GM23338 (cell line): ENCODE results near the gene SAMHD1. TPM values are rescaled to one million over a fixed set of nuclear protein-coding genes. Genes with fewer than 3 reads are reported as not detected.

Experiments
- ATAC-seq: fragments of 200-7000 bp; cut with Tn5 transposase; 3 replicates; pipeline ENCODE4 v1.9.1; 2020
- DNase-seq: peaks from one replicate; pipeline ENCODE4 v3.0.0-alpha.2; 2015; ENCODE audit warnings: low spot score
- H2AFZ ChIP-seq: fragments of 200-600 bp; sonication (generic); 2 replicates; pipeline ENCODE4 v1.8.0; 2016; ENCODE audit warnings: antibody characterized with exemption, mild to moderate bottlenecking, moderate library complexity
- H3F3A ChIP-seq: fragments of 200-600 bp; sonication (generic); replicated peaks from 2 replicates; pipeline ENCODE4 v1.8.0; 2017; ENCODE audit warnings: antibody characterized with exemption, mixed run types, low read depth
- H3K27ac ChIP-seq: fragments of 200-600 bp; sonication (generic); 2 replicates; pipeline ENCODE4 v1.6.1; 2016; ENCODE audit warnings: low read depth
- H3K27me3 ChIP-seq: fragments of 200-600 bp; sonication (generic); 2 replicates; pipeline ENCODE4 v1.8.0; 2016; ENCODE audit warnings: mild to moderate bottlenecking, mixed run types, moderate library complexity; ENCODE audit not compliant: insufficient read depth
- H3K36me3 ChIP-seq: fragments of 200-600 bp; sonication (generic); 2 replicates; pipeline ENCODE4 v1.8.0; 2016; ENCODE audit warnings: mild to moderate bottlenecking; ENCODE audit not compliant: insufficient read depth
- H3K4me1 ChIP-seq: fragments of 200-600 bp; sonication (generic); 2 replicates; pipeline ENCODE4 v1.8.0; 2016; ENCODE audit warnings: mild to moderate bottlenecking, moderate library complexity; ENCODE audit not compliant: insufficient read depth
- H3K4me2 ChIP-seq: fragments of 200-600 bp; sonication (generic); 2 replicates; pipeline ENCODE4 v1.7.1; 2017; ENCODE audit warnings: mixed run types
- H3K4me3 ChIP-seq: fragments of 200-600 bp; sonication (generic); 2 replicates; pipeline ENCODE4 v1.6.1; 2016; ENCODE audit warnings: mixed run types
- H3K79me2 ChIP-seq: fragments of 200-600 bp; sonication (generic); replicated peaks from 2 replicates; pipeline ENCODE4 v1.8.0; 2017; ENCODE audit warnings: mild to moderate bottlenecking; ENCODE audit not compliant: insufficient read depth
- H3K9me2 ChIP-seq: fragments of 200-600 bp; sonication (generic); 2 replicates; pipeline ENCODE4 v1.8.0; 2017; ENCODE audit not compliant: insufficient read depth
- H4K20me1 ChIP-seq: fragments of 200-600 bp; sonication (generic); replicated peaks from 2 replicates; pipeline ENCODE4 v1.8.0; 2017; ENCODE audit warnings: mild to moderate bottlenecking; ENCODE audit not compliant: insufficient read depth
- H3K27ac Mint-ChIP-seq: 2 replicates; pipeline ENCODE4 v1.8.0; 2020; ENCODE audit warnings: inconsistent platforms, mild to moderate bottlenecking, moderate library complexity, mixed read lengths
- H3K27me3 Mint-ChIP-seq: 3 replicates; pipeline ENCODE4 v1.8.0; 2022; ENCODE audit warnings: low read depth, mild to moderate bottlenecking, moderate library complexity, mixed read lengths, inconsistent platforms; ENCODE audit not compliant: insufficient read depth, poor library complexity
- H3K36me3 Mint-ChIP-seq: 3 replicates; pipeline ENCODE4 v1.8.0; 2021; ENCODE audit warnings: low read depth, mild to moderate bottlenecking, inconsistent platforms, moderate library complexity, mixed read lengths
- H3K4me1 Mint-ChIP-seq: 3 replicates; pipeline ENCODE4 v1.8.0; 2020; ENCODE audit warnings: mild to moderate bottlenecking, inconsistent platforms, mixed read lengths
- H3K4me3 Mint-ChIP-seq: 3 replicates; pipeline ENCODE4 v1.8.0; 2021; ENCODE audit warnings: moderate library complexity, mild to moderate bottlenecking, inconsistent platforms, mixed read lengths
- H3K9me3 Mint-ChIP-seq: 3 replicates; pipeline ENCODE4 v1.8.0; 2020; ENCODE audit warnings: moderate library complexity, mild to moderate bottlenecking, inconsistent platforms, mixed read lengths
- CREB1 ChIP-seq: fragments of 250-450 bp; sonication (Bioruptor Pico); IDR thresholded peaks from 2 replicates; pipeline ENCODE4 v1.5.0; 2020; ENCODE audit warnings: low read depth, mild to moderate bottlenecking, moderate library complexity
- EZH2 ChIP-seq: fragments of 200-600 bp; sonication (generic); IDR thresholded peaks from one replicate; pipeline ENCODE4 v1.8.0; 2017; ENCODE audit warnings: antibody characterized with exemption, mild to moderate bottlenecking, low read depth; ENCODE audit not compliant: unreplicated experiment
- EZH2phosphoT487 ChIP-seq: fragments of 200-600 bp; sonication (generic); IDR thresholded peaks from one replicate; pipeline ENCODE4 v1.8.1; 2018; ENCODE audit warnings: antibody characterized with exemption; ENCODE audit not compliant: unreplicated experiment
- JUNB ChIP-seq: IDR thresholded peaks from one replicate; pipeline ENCODE4 v1.6.1; 2016; ENCODE audit warnings: antibody characterized with exemption; ENCODE audit not compliant: unreplicated experiment
- NANOG ChIP-seq: IDR thresholded peaks from 2 replicates; pipeline ENCODE4 v1.6.1; 2016; ENCODE audit warnings: antibody characterized with exemption, borderline replicate concordance
- POLR2AphosphoS5 ChIP-seq: IDR thresholded peaks from 2 replicates; pipeline ENCODE4 v1.6.1; 2016; ENCODE audit warnings: antibody characterized with exemption, low read depth
- STAT1 ChIP-seq: IDR thresholded peaks from one replicate; pipeline ENCODE4 v1.6.1; 2016; ENCODE audit warnings: antibody characterized with exemption; ENCODE audit not compliant: unreplicated experiment
- ZNF114 ChIP-seq: fragments of 250-450 bp; sonication (Bioruptor Pico); IDR thresholded peaks from 2 replicates; pipeline ENCODE4 v1.5.0; 2020; ENCODE audit warnings: mild to moderate bottlenecking, moderate library complexity
- ZNF331 ChIP-seq: fragments of 250-450 bp; sonication (Bioruptor Pico); IDR thresholded peaks from 2 replicates; pipeline ENCODE4 v1.5.0; 2020; ENCODE audit warnings: low read depth, mild to moderate bottlenecking, moderate library complexity
- polyA plus RNA-seq: library from polyadenylated mRNA; unstranded; fragments of >200 nt; fragmentation: Nextera tagmentation; extraction: Ambion mirVana; gene quantifications from 2 replicates; pipeline ENCODE4 v1.2.1, GENCODE V29; 2016
- total RNA-seq: library from RNA; depleted of rRNA; stranded (reverse); fragments of >200 nt; shearing (Covaris generic); gene quantifications from 2 replicates; pipeline ENCODE4 v1.2.3, GENCODE V29; 2014
- TF ChIP-seq, protein P1 (sequence below): IDR thresholded peaks from 2 replicates; pipeline ENCODE4 v1.6.1; 2016; ENCODE audit warnings: antibody characterized with exemption
- TF ChIP-seq, protein P2 (sequence below): fragments of 250-450 bp; sonication (Bioruptor Pico); IDR thresholded peaks from 2 replicates; pipeline ENCODE4 v1.5.0; 2020; ENCODE audit warnings: mild to moderate bottlenecking, moderate library complexity
- TF ChIP-seq, protein P3 (sequence below), 2 experiments: fragments of 200-600 bp in 1 of 2; sonication (generic) in 1 of 2; conservative IDR thresholded peaks; 2 replicates each; pipeline versions ENCODE4 v1.5.1 to v1.6.1; 2016 to 2017; ENCODE audit warnings: antibody characterized with exemption in 2 of 2, low read depth in 2 of 2, mild to moderate bottlenecking in 2 of 2, moderate library complexity in 1 of 2
- TF ChIP-seq, protein P4 (sequence below): IDR thresholded peaks from one replicate; pipeline ENCODE4 v1.6.1; 2018; ENCODE audit warnings: antibody characterized with exemption; ENCODE audit not compliant: unreplicated experiment

SAMHD1 gene
- total and polyA plus RNA-seq, 2 experiments from 2014 or later: 21.9 to 45.4 TPM

DNA sequence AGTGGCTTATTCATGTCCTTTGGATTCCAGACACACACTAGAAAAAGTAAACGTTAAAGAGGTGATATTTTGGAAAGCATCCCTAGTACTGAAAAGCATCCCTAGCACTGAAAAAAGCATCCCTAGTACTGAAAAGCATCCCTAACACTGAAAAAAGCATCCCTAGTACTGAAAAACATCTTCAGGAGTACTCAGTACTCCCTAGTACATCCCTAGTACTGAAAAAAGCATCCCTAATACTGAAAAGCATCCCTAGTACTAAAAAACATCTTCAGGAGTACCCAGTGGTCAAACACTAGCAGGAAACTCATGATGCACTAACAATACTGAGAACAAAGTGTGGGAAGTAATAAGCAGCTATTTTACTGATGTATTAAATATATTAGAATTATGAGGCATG, 45.6 kb upstream of the SAMHD1 start:
- H3K27ac ChIP-seq: no peak overlapping the region
- H3F3A ChIP-seq: no peaks in the 10 kb centered on the region
- DNase-seq: no peak
- Mint-ChIP-seq H3K4me1 (no peaks in the 10 kb centered on the region), H3K36me3 (peaks cover 78% of the 10 kb centered on the region), H3K27ac (no peak overlapping the region), H3K9me3 (peaks cover 54% of the 10 kb centered on the region), H3K4me3 (no peak overlapping the region), H3K27me3 (peaks cover 5% of the 10 kb centered on the region)
- no peak overlapping the region for H3K4me3 ChIP-seq
- TF ChIP-seq, protein P1, sequence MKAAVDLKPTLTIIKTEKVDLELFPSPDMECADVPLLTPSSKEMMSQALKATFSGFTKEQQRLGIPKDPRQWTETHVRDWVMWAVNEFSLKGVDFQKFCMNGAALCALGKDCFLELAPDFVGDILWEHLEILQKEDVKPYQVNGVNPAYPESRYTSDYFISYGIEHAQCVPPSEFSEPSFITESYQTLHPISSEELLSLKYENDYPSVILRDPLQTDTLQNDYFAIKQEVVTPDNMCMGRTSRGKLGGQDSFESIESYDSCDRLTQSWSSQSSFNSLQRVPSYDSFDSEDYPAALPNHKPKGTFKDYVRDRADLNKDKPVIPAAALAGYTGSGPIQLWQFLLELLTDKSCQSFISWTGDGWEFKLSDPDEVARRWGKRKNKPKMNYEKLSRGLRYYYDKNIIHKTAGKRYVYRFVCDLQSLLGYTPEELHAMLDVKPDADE: no peak
- TF ChIP-seq POLR2AphosphoS5: no peak
- no peak for TF ChIP-seq EZH2phosphoT487
- TF ChIP-seq, protein P2, sequence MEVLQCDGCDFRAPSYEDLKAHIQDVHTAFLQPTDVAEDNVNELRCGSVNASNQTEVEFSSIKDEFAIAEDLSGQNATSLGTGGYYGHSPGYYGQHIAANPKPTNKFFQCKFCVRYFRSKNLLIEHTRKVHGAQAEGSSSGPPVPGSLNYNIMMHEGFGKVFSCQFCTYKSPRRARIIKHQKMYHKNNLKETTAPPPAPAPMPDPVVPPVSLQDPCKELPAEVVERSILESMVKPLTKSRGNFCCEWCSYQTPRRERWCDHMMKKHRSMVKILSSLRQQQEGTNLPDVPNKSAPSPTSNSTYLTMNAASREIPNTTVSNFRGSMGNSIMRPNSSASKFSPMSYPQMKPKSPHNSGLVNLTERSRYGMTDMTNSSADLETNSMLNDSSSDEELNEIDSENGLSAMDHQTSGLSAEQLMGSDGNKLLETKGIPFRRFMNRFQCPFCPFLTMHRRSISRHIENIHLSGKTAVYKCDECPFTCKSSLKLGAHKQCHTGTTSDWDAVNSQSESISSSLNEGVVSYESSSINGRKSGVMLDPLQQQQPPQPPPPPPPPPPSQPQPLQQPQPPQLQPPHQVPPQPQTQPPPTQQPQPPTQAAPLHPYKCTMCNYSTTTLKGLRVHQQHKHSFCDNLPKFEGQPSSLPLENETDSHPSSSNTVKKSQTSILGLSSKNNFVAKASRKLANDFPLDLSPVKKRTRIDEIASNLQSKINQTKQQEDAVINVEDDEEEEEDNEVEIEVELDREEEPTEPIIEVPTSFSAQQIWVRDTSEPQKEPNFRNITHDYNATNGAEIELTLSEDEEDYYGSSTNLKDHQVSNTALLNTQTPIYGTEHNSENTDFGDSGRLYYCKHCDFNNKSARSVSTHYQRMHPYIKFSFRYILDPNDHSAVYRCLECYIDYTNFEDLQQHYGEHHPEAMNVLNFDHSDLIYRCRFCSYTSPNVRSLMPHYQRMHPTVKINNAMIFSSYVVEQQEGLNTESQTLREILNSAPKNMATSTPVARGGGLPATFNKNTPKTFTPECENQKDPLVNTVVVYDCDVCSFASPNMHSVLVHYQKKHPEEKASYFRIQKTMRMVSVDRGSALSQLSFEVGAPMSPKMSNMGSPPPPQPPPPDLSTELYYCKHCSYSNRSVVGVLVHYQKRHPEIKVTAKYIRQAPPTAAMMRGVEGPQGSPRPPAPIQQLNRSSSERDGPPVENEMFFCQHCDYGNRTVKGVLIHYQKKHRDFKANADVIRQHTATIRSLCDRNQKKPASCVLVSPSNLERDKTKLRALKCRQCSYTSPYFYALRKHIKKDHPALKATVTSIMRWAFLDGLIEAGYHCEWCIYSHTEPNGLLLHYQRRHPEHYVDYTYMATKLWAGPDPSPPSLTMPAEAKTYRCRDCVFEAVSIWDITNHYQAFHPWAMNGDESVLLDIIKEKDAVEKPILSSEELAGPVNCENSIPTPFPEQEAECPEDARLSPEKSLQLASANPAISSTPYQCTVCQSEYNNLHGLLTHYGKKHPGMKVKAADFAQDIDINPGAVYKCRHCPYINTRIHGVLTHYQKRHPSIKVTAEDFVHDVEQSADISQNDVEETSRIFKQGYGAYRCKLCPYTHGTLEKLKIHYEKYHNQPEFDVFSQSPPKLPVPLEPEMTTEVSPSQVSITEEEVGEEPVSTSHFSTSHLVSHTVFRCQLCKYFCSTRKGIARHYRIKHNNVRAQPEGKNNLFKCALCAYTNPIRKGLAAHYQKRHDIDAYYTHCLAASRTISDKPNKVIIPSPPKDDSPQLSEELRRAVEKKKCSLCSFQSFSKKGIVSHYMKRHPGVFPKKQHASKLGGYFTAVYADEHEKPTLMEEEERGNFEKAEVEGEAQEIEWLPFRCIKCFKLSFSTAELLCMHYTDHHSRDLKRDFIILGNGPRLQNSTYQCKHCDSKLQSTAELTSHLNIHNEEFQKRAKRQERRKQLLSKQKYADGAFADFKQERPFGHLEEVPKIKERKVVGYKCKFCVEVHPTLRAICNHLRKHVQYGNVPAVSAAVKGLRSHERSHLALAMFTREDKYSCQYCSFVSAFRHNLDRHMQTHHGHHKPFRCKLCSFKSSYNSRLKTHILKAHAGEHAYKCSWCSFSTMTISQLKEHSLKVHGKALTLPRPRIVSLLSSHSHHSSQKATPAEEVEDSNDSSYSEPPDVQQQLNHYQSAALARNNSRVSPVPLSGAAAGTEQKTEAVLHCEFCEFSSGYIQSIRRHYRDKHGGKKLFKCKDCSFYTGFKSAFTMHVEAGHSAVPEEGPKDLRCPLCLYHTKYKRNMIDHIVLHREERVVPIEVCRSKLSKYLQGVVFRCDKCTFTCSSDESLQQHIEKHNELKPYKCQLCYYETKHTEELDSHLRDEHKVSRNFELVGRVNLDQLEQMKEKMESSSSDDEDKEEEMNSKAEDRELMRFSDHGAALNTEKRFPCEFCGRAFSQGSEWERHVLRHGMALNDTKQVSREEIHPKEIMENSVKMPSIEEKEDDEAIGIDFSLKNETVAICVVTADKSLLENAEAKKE (CRISPR knock-in tag): no peak
- TF ChIP-seq, protein P3, sequence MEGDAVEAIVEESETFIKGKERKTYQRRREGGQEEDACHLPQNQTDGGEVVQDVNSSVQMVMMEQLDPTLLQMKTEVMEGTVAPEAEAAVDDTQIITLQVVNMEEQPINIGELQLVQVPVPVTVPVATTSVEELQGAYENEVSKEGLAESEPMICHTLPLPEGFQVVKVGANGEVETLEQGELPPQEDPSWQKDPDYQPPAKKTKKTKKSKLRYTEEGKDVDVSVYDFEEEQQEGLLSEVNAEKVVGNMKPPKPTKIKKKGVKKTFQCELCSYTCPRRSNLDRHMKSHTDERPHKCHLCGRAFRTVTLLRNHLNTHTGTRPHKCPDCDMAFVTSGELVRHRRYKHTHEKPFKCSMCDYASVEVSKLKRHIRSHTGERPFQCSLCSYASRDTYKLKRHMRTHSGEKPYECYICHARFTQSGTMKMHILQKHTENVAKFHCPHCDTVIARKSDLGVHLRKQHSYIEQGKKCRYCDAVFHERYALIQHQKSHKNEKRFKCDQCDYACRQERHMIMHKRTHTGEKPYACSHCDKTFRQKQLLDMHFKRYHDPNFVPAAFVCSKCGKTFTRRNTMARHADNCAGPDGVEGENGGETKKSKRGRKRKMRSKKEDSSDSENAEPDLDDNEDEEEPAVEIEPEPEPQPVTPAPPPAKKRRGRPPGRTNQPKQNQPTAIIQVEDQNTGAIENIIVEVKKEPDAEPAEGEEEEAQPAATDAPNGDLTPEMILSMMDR (conservative IDR thresholded peaks at IDR 0.05; ENCODE audit: low read depth in 2 of 2): no peak
- TF ChIP-seq, protein P4, sequence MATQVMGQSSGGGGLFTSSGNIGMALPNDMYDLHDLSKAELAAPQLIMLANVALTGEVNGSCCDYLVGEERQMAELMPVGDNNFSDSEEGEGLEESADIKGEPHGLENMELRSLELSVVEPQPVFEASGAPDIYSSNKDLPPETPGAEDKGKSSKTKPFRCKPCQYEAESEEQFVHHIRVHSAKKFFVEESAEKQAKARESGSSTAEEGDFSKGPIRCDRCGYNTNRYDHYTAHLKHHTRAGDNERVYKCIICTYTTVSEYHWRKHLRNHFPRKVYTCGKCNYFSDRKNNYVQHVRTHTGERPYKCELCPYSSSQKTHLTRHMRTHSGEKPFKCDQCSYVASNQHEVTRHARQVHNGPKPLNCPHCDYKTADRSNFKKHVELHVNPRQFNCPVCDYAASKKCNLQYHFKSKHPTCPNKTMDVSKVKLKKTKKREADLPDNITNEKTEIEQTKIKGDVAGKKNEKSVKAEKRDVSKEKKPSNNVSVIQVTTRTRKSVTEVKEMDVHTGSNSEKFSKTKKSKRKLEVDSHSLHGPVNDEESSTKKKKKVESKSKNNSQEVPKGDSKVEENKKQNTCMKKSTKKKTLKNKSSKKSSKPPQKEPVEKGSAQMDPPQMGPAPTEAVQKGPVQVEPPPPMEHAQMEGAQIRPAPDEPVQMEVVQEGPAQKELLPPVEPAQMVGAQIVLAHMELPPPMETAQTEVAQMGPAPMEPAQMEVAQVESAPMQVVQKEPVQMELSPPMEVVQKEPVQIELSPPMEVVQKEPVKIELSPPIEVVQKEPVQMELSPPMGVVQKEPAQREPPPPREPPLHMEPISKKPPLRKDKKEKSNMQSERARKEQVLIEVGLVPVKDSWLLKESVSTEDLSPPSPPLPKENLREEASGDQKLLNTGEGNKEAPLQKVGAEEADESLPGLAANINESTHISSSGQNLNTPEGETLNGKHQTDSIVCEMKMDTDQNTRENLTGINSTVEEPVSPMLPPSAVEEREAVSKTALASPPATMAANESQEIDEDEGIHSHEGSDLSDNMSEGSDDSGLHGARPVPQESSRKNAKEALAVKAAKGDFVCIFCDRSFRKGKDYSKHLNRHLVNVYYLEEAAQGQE: no peak
- no peak for TF ChIP-seq JUNB
- TF ChIP-seq EZH2: no peak
- no peak for TF ChIP-seq ZNF114 (CRISPR knock-in tag)
- TF ChIP-seq CREB1 (CRISPR knock-in tag): no peak
- no peak for TF ChIP-seq ZNF331
- TF ChIP-seq STAT1: no peak
- TF ChIP-seq NANOG: no peak
- H3K4me1 ChIP-seq: no peaks in the 10 kb centered on the region
- no peaks in the 10 kb centered on the region for H3K79me2 ChIP-seq
- H3K36me3 ChIP-seq: peaks cover 25% of the 10 kb centered on the region
- ATAC-seq: no peak
- no peaks in the 10 kb centered on the region for H3K9me2 ChIP-seq
- no peaks in the 10 kb centered on the region for H3K27me3 ChIP-seq
- no peaks in the 10 kb centered on the region for H4K20me1 ChIP-seq
- no peak overlapping the region for H2AFZ ChIP-seq
- H3K4me2 ChIP-seq: no peak overlapping the region
